HG02970 (cell line): ENCODE data around the gene RPL31.
"Not testable (repeated sequence)": the region's sequence is repeated elsewhere in the genome, so short reads cannot be mapped to it uniquely, and the experiment has no call there.

Source experiments
- ATAC-seq: cut with Tn5 transposase; IDR thresholded peaks from one replicate; pipeline ENCODE4 v1.9.1; 2021; ENCODE audit warnings: mild to moderate bottlenecking, moderate library complexity, moderate number of reproducible peaks; ENCODE audit not compliant: unreplicated experiment, low FRiP score

Gene RPL31

GRCh38 chr2:101023327-101024107 lies 21.4 kb downstream of the RPL31 start:
- ATAC-seq = no peak

- no peak for ATAC-seq
Observed at GRCh38 chr2:101025561-101025960, 23.5 kb downstream of the RPL31 start.

GRCh38 chr2:101026253-101026701 lies 24.2 kb downstream of the RPL31 start:
- ATAC-seq = no peak

- ATAC-seq = no peak
Observed at GRCh38 chr2:101026923-101027469, 24.9 kb downstream of the RPL31 start.

GRCh38 chr2:101027852-101028251 lies 25.8 kb downstream of the RPL31 start:
- ATAC-seq = no peak

GRCh38 chr2:101030866-101031554 lies 28.9 kb downstream of the RPL31 start:
- ATAC-seq = no peak

- ATAC-seq = no peak
Observed at GRCh38 chr2:101032084-101032776, 30.1 kb downstream of the RPL31 start.

- ATAC-seq = no peak
Observed at GRCh38 chr2:101036562-101036961, 34.5 kb downstream of the RPL31 start.

- no peak for ATAC-seq
Observed at GRCh38 chr2:101037161-101037755, 35.2 kb downstream of the RPL31 start.

- ATAC-seq = no peak
Observed at GRCh38 chr2:101038455-101039255, 36.6 kb downstream of the RPL31 start.

- no peak for ATAC-seq
Observed at GRCh38 chr2:101040072-101040471, 38.0 kb downstream of the RPL31 start.

GRCh38 chr2:101040761-101041160 lies 38.7 kb downstream of the RPL31 start:
- no peak for ATAC-seq

- ATAC-seq = no peak
Observed at GRCh38 chr2:101041413-101041812, 39.3 kb downstream of the RPL31 start.

GRCh38 chr2:101045330-101045729 lies 43.2 kb downstream of the RPL31 start:
- no peak for ATAC-seq

- no peak for ATAC-seq
Observed at GRCh38 chr2:101047075-101047766, 45.1 kb downstream of the RPL31 start.

- ATAC-seq = no peak
Observed at GRCh38 chr2:101047774-101048173, 45.7 kb downstream of the RPL31 start.

GRCh38 chr2:101048756-101049155 lies 46.7 kb downstream of the RPL31 start:
- ATAC-seq = no peak

- not testable (repeated sequence) for ATAC-seq
Observed at GRCh38 chr2:101050886-101051285, 48.8 kb downstream of the RPL31 start.

- no peak for ATAC-seq
Observed at GRCh38 chr2:101052147-101052546, 50.1 kb downstream of the RPL31 start.
